Esophagus squamous epithelium (tissue), 4 donors: ENCODE data around the gene ABTB1.

Experiments used
- CTCF ChIP-seq, 6 experiments: fragments of 450-650 bp in 4 of 6; fragments of 200-600 bp in 2 of 6; sonication (generic) in 2 of 6; IDR thresholded peaks; one replicate each; pipeline ENCODE4 v1.5.1; 2016 to 2019; ENCODE audit warnings: antibody characterized with exemption in 6 of 6, mild to moderate bottlenecking in 4 of 6, moderate library complexity in 4 of 6
- POLR2A ChIP-seq, 4 donors: fragments of 450-650 bp; IDR thresholded peaks; one replicate each; pipeline ENCODE4 v1.6.1; 2017; ENCODE audit warnings: antibody characterized with exemption in 4 of 4, mild to moderate bottlenecking in 4 of 4, moderate library complexity in 3 of 4

- TF ChIP-seq CTCF (IDR thresholded peaks at IDR 0.05) (no peak), POLR2A (IDR thresholded peaks at IDR 0.05) (no peak)
Observed at GRCh38 chr3:127658234-127658633, 14.5 kb upstream of the ABTB1 start.
